Stomach (tissue), 4 donors: ENCODE results near the gene GPS1.

Source experiments
- CTCF ChIP-seq, 7 experiments: fragments of 450-650 bp in 4 of 7; fragments of 200-600 bp in 3 of 7; sonication (generic) in 3 of 7; IDR thresholded peaks; one replicate each; pipeline ENCODE4 v1.5.1; 2016 to 2019; ENCODE audit warnings: antibody characterized with exemption in 7 of 7, control low read depth in 2 of 7, mild to moderate bottlenecking in 1 of 7
- POLR2A ChIP-seq, 4 donors: fragments of 450-650 bp; IDR thresholded peaks; one replicate each; pipeline ENCODE4 v1.6.1; 2016; ENCODE audit warnings: antibody characterized with exemption in 4 of 4, control low read depth in 2 of 4, mild to moderate bottlenecking in 1 of 4, moderate library complexity in 1 of 4

GRCh38 chr17:82010575-82011525, 40.8 kb upstream of the GPS1 start:
- TF ChIP-seq CTCF (IDR thresholded peaks at IDR 0.05) (no peak), POLR2A (IDR thresholded peaks at IDR 0.05) (no peak)
